B cell (primary cell): ENCODE data around the gene NFIB. TPM values are rescaled to one million over a fixed set of nuclear protein-coding genes. Genes with fewer than 3 reads are reported as not detected.

Source experiments
- ATAC-seq: fragments of 200-7000 bp; cut with Tn5 transposase; one replicate; pipeline ENCODE4 v1.10.0; 2021; ENCODE audit warnings: low read depth, mild to moderate bottlenecking, moderate number of reproducible peaks, moderate library complexity
- CTCF ChIA-PET: fragments of 350-600 bp; sonication (Branson Sonifier 250); formaldehyde crosslinking; loops from one replicate; lab custom pipeline; 2021; ENCODE audit warnings: antibody characterized with exemption, inconsistent platforms; lab: Charles Lee
- POLR2A ChIA-PET: fragments of 350-600 bp; sonication (Branson Sonifier 250); formaldehyde crosslinking; loops from one replicate; lab custom pipeline; 2021; ENCODE audit warnings: antibody characterized with exemption; lab: Charles Lee
- DNase-seq: peaks from one replicate; pipeline ENCODE4 v3.0.0; 2013
- H2AFZ ChIP-seq: 2 replicates; pipeline ENCODE4 v1.6.1; 2012; ENCODE audit warnings: mild to moderate bottlenecking, low read depth, low read length; ENCODE audit not compliant: insufficient read depth, poor library complexity, severe bottlenecking
- H3K27ac ChIP-seq, 2 donors: 1 replicate in 1 of 2; 2 replicates in 1 of 2; pipeline ENCODE4 v1.5.1; 2012 to 2013; ENCODE audit warnings: low read length in 2 of 2, mild to moderate bottlenecking in 2 of 2, moderate library complexity in 1 of 2
- H3K27me3 ChIP-seq, 4 experiments: fragments of 200-600 bp in 1 of 4; sonication (generic) in 1 of 4; replicated peaks in 1 of 4; 1 replicate in 2 of 4; 2 replicates in 2 of 4; pipeline versions ENCODE4 v1.6.1 to v1.7.0; 2013 to 2016; ENCODE audit warnings: low read length in 3 of 4, mild to moderate bottlenecking in 2 of 4, mixed read lengths in 1 of 4, moderate library complexity in 1 of 4; ENCODE audit not compliant: insufficient read depth in 4 of 4, control insufficient read depth in 3 of 4; ENCODE audit errors: control extremely low read depth in 1 of 4
- H3K36me3 ChIP-seq, 2 experiments: replicated peaks in 1 of 2; 1 replicate in 1 of 2; 2 replicates in 1 of 2; pipeline versions ENCODE4 v1.6.1 to v1.7.1; 2013; ENCODE audit warnings: low read length in 1 of 2; ENCODE audit not compliant: insufficient read depth in 2 of 2, control insufficient read depth in 1 of 2; ENCODE audit errors: control extremely low read depth in 1 of 2, extremely low read depth in 1 of 2
- H3K4me1 ChIP-seq, 2 donors: fragments of 200-600 bp in 1 of 2; sonication (generic) in 1 of 2; 1 replicate in 1 of 2; 2 replicates in 1 of 2; pipeline versions ENCODE4 v1.5.1 to v1.6.1; 2013 to 2017; ENCODE audit warnings: low read length in 2 of 2; ENCODE audit not compliant: control insufficient read depth in 2 of 2, insufficient read depth in 2 of 2
- H3K4me2 ChIP-seq: replicated peaks from 2 replicates; pipeline ENCODE3; 2012; ENCODE audit warnings: mild to moderate bottlenecking, low read depth, low read length; ENCODE audit not compliant: poor library complexity, severe bottlenecking
- H3K4me3 ChIP-seq, 5 experiments: fragments of 200-600 bp in 1 of 5; sonication (generic) in 1 of 5; 1 replicate in 3 of 5; 2 replicates in 2 of 5; pipeline versions ENCODE4 v1.5.1 to v1.7.0; 2011 to 2016; ENCODE audit warnings: low read length in 4 of 5, mild to moderate bottlenecking in 4 of 5, low read depth in 2 of 5, control low read depth in 1 of 5, moderate library complexity in 1 of 5; ENCODE audit not compliant: insufficient read depth in 1 of 5; ENCODE audit errors: control extremely low read depth in 1 of 5, extremely low read depth in 1 of 5
- H3K79me2 ChIP-seq: fragments of 200-600 bp; sonication (generic); one replicate; pipeline ENCODE4 v1.6.0; 2016; ENCODE audit warnings: low read length; ENCODE audit not compliant: control insufficient read depth, insufficient read depth
- H3K9ac ChIP-seq: fragments of 200-600 bp; sonication (generic); 2 replicates; pipeline ENCODE4 v1.6.1; 2017; ENCODE audit warnings: mild to moderate bottlenecking, low read length, moderate library complexity
- H3K9me3 ChIP-seq, 3 donors: one replicate each; pipeline versions ENCODE4 v1.6.1 to v1.7.1; 2013; ENCODE audit warnings: low read length in 2 of 3; ENCODE audit not compliant: control insufficient read depth in 2 of 3, insufficient read depth in 1 of 3; ENCODE audit errors: control extremely low read depth in 1 of 3
- H4K20me1 ChIP-seq: 2 replicates; pipeline ENCODE4 v1.6.0; 2012; ENCODE audit warnings: mild to moderate bottlenecking, low read length; ENCODE audit not compliant: insufficient read depth, control insufficient read depth, poor library complexity, severe bottlenecking
- H3K27ac Mint-ChIP-seq: one replicate; pipeline ENCODE4 v1.8.0; 2021; ENCODE audit warnings: mixed read lengths
- H3K27me3 Mint-ChIP-seq: one replicate; pipeline ENCODE4 v1.8.0; 2021; ENCODE audit warnings: mixed read lengths
- H3K4me1 Mint-ChIP-seq: one replicate; pipeline ENCODE4 v1.8.0; 2021; ENCODE audit warnings: mixed read lengths
- H3K4me3 Mint-ChIP-seq: one replicate; pipeline ENCODE4 v1.8.0; 2021; ENCODE audit warnings: mixed read lengths
- H3K9me3 Mint-ChIP-seq: one replicate; pipeline ENCODE4 v1.8.0; 2022; ENCODE audit warnings: mixed read lengths; ENCODE audit not compliant: insufficient read depth
- EZH2 ChIP-seq: IDR thresholded peaks from 2 replicates; pipeline ENCODE4 v1.6.1; 2012; ENCODE audit warnings: borderline replicate concordance, low read depth, mild to moderate bottlenecking, moderate library complexity, low read length; ENCODE audit not compliant: insufficient read depth, poor library complexity, severe bottlenecking
- WGBS: methylation state at CpG from one replicate; pipeline ENCODE4 v1.1.5; 2013; ENCODE audit warnings: missing lambda C conversion rate; ENCODE audit not compliant: insufficient coverage; 5-methylcytosine and 5-hydroxymethylcytosine counted together
- intact Hi-C: fragments of 100-400 bp; cut with micrococcal nuclease; formaldehyde crosslinking; loops from one replicate; pipeline ENCODE4 v1.10.0; 2022
- polyA plus RNA-seq: library from polyadenylated mRNA; depleted of rRNA; stranded (reverse); fragments of >200 nt; gene quantifications from 2 replicates; pipeline ENCODE4 v1.2.3, GENCODE V29; 2012
- total RNA-seq, 2 donors: library from RNA; stranded (reverse); fragments of 120-200 nt in 1 of 2; gene quantifications; 1 replicate in 1 of 2; 2 replicates in 1 of 2; pipeline versions ENCODE4 v1.2.3 to v1.2.4, GENCODE V29; 2013 to 2022
- TF ChIP-seq, protein P1 (sequence below): fragments of 200-600 bp; IDR thresholded peaks from one replicate; pipeline ENCODE4 v1.8.0; 2022; ENCODE audit warnings: antibody characterized with exemption, mild to moderate bottlenecking

NFIB gene
- total and polyA plus RNA-seq, 2 donors (not counting 1 experiment from before 2014, with no cell fraction given) = not detected

DNA sequence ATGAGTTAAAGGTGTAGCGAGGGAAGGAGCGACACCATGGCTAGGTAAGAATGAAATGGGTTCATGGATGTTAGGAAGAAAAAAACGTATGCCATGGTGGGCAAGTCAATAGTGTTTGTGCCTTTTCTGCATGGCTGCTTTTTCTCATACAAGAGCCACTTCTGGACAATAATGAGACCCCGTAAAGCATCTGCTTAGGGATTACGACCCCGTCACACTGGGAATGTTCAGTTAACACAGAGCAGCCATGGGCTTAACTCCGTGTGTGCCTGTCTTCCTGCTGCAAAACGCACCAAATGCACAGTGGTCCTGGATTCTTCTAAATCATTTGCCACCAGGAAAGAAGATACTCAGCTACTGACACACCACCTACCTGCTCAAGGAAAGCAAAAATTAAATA, 81.8 kb downstream of the NFIB start:
- Histone ChIP-seq H3K4me2 (no peak overlapping the region), H4K20me1 (no peaks in the 10 kb centered on the region), H3K4me3 (no peak overlapping the region), H3K9me3 (no peaks in the 10 kb centered on the region), H3K9ac (no peak overlapping the region), H3K4me1 (no peaks in the 10 kb centered on the region), H3K79me2 (no peaks in the 10 kb centered on the region), H3K27ac (no peak overlapping the region), H3K36me3 (no peaks in the 10 kb centered on the region), H3K27me3 (no peaks in the 10 kb centered on the region), H2AFZ (no peak overlapping the region)
- TF ChIP-seq, protein P1, sequence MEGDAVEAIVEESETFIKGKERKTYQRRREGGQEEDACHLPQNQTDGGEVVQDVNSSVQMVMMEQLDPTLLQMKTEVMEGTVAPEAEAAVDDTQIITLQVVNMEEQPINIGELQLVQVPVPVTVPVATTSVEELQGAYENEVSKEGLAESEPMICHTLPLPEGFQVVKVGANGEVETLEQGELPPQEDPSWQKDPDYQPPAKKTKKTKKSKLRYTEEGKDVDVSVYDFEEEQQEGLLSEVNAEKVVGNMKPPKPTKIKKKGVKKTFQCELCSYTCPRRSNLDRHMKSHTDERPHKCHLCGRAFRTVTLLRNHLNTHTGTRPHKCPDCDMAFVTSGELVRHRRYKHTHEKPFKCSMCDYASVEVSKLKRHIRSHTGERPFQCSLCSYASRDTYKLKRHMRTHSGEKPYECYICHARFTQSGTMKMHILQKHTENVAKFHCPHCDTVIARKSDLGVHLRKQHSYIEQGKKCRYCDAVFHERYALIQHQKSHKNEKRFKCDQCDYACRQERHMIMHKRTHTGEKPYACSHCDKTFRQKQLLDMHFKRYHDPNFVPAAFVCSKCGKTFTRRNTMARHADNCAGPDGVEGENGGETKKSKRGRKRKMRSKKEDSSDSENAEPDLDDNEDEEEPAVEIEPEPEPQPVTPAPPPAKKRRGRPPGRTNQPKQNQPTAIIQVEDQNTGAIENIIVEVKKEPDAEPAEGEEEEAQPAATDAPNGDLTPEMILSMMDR = no peak
- TF ChIP-seq EZH2 = no peak
- H3K27ac Mint-ChIP-seq = no peak overlapping the region
- ChIA-PET CTCF (no interaction called here), POLR2A (no interaction called here)
- H3K9me3 Mint-ChIP-seq = no peaks in the 10 kb centered on the region
- ATAC-seq (no peak), DNase-seq (no peak)
- no peaks in the 10 kb centered on the region for H3K27me3 Mint-ChIP-seq
- H3K4me3 Mint-ChIP-seq = no peak overlapping the region
- H3K4me1 Mint-ChIP-seq = no peaks in the 10 kb centered on the region
- 90% methylated on average over 8 of the region's 8 CpGs for WGBS
- intact Hi-C loops = no loop called here

DNA sequence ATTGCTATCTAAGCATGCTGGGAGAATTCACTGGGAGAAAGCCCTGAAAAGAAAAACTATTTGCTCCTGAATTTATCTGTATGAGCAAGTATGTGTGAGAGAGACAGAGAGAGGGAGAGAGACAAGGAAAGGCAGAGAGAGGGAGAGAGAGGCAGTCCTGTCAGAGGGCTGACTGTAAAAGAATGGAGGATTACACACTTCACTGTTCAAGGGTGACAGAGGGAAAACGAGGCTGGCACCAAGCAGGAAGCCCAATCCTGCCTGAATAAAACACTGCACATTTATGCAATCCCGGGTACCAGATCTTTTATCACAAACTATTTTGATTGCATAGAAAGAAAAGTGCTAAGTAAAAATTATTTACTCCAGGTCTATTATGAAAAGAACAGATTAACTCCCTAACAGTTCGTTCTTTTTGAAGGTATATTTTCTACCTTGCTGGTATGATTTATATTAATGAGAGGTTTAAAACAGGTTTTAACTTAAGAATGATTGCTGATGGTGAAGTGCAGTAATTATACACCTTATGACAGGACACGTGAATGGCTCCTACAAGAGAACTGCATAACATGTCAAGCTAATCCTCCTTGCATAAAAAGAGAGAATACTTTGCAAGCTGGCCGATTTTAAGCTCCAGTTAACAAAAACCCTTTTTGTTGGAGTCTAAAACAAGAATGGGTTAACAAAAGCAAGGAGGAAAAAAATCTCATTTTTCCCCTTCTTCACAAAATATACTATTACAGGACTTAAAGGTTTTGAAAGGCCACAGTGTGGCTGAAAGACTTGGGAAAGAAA, 82.5 kb downstream of the NFIB start:
- Mint-ChIP-seq H3K27me3 (no peaks in the 10 kb centered on the region), H3K4me1 (no peaks in the 10 kb centered on the region), H3K27ac (no peak overlapping the region), H3K9me3 (no peaks in the 10 kb centered on the region), H3K4me3 (no peak overlapping the region)
- POLR2A ChIA-PET = no interaction called here
- CTCF ChIA-PET = no interaction called here
- intact Hi-C loops = no loop called here
- TF ChIP-seq, protein P1 = no peak
- no peak for TF ChIP-seq EZH2
- no peaks in the 10 kb centered on the region for H3K9me3 ChIP-seq
- ATAC-seq (no peak), DNase-seq (no peak)
- no peaks in the 10 kb centered on the region for H3K36me3 ChIP-seq
- no peaks in the 10 kb centered on the region for H3K27me3 ChIP-seq
- H3K27ac ChIP-seq = no peak overlapping the region
- H3K9ac ChIP-seq = no peak overlapping the region
- H3K4me2 ChIP-seq = no peak overlapping the region
- H3K4me3 ChIP-seq = no peak overlapping the region
- no peaks in the 10 kb centered on the region for H4K20me1 ChIP-seq
- 100% methylated on average over 1 of the region's 5 CpGs for WGBS
- H3K79me2 ChIP-seq = no peaks in the 10 kb centered on the region
- H2AFZ ChIP-seq = no peak overlapping the region
- H3K4me1 ChIP-seq = no peaks in the 10 kb centered on the region
